ENCODE results near the gene PTBP1. TPM values are rescaled to one million over a fixed set of nuclear protein-coding genes. Genes with fewer than 3 reads are reported as not detected.

The PTBP1 gene
- total RNA-seq, 1 donor from 2014 or later, result 210 TPM

DNA sequence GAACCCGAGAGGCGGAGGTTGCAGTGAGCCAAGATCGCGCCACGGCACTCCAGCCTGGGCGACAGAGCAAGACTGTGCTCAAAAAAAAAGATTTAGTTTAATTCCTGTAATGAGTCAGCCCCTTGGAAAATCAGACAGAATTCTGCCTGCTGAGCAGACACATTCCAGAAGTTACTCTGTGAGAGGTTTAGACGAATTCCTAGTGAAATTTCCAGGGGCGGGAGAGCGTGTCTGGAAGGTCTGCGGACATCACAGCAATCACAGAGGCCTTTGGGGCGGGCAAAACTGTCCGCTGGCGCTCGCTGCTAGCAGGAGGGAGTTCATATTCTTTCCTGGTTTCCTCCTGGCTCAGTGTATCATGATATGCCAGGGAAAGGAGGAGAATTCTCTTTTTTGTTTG lies 28.8 kb upstream of the PTBP1 start:
- Histone ChIP-seq H3K27ac (no peak overlapping the region), H3K36me3 (no peaks in the 10 kb centered on the region), H3K9me3 (no peaks in the 10 kb centered on the region), H3K4me1 (peaks cover 0 to 7% of the 10 kb centered on the region in 2 donors), H3K4me3 (no peak overlapping the region), H3K27me3 (no peaks in the 10 kb centered on the region)
- intact Hi-C loops (cut with DNase I), result loop anchor here (2.0 kb wide), 1 partner anchor 152 kb away; no protein-coding TSS in a partner anchor
- TF ChIP-seq, protein P1, sequence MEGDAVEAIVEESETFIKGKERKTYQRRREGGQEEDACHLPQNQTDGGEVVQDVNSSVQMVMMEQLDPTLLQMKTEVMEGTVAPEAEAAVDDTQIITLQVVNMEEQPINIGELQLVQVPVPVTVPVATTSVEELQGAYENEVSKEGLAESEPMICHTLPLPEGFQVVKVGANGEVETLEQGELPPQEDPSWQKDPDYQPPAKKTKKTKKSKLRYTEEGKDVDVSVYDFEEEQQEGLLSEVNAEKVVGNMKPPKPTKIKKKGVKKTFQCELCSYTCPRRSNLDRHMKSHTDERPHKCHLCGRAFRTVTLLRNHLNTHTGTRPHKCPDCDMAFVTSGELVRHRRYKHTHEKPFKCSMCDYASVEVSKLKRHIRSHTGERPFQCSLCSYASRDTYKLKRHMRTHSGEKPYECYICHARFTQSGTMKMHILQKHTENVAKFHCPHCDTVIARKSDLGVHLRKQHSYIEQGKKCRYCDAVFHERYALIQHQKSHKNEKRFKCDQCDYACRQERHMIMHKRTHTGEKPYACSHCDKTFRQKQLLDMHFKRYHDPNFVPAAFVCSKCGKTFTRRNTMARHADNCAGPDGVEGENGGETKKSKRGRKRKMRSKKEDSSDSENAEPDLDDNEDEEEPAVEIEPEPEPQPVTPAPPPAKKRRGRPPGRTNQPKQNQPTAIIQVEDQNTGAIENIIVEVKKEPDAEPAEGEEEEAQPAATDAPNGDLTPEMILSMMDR (IDR thresholded peaks at IDR 0.05), result no peak
- no peak for DNase-seq (ENCODE audit: low spot score in 2 of 2)

DNA sequence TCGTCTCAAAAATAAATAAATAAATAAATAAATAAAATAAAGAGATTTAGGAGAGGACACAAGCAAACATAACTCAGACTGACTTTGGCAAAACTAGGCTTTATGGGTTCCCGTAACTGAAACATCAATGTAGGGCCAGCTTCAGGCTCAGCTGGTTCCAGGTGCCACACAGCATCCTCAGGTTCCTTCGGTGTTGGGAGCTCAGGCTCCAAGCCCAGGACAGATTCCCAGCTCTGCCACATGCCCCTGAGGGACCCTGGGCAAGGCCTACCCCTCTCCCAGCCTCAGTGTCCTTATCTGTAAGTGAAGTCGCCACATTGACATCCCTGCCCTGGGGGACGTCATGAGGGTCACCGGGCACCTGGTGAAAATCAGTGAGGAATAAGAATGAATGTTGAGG lies 27.6 kb upstream of the PTBP1 start:
- intact Hi-C loops (cut with DNase I), result loop anchor here (2.0 to 10.0 kb wide), 2 partner anchors 95 to 151 kb away; no protein-coding TSS in a partner anchor
- no peak overlapping the region for H3K4me3 ChIP-seq
- no peak for DNase-seq (ENCODE audit: low spot score in 2 of 2)
- no peaks in the 10 kb centered on the region for H3K36me3 ChIP-seq
- H3K27me3 ChIP-seq, result no peaks in the 10 kb centered on the region
- TF ChIP-seq, protein P1 (IDR thresholded peaks at IDR 0.05), result no peak
- no peaks in the 10 kb centered on the region for H3K9me3 ChIP-seq
- no peak overlapping the region for H3K27ac ChIP-seq
- H3K4me1 ChIP-seq, result peaks cover 0 to 7% of the 10 kb centered on the region in 2 donors

DNA sequence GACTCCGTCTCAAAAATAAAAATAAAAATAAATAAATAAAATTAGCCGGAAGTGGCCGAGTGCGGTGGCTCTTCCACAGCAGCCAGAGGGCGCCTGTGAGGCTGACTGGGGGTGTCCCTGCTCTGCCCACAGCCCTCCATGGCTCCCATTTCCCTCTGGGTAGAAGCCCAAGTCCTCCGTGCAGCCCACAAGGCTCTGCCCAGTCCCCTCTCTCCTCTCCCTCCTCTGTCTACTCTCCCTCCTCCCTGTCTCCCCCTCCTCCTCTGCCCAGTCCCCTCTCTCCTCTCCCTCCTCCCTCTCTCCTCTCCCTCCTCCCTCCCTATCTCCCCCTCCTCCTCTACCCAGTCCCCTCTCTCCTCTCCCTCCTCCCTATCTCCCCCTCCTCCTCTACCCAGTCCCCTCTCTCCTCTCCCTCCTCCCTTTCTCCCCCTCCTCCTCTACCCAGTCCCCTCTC lies 25.9 kb upstream of the PTBP1 start:
- Histone ChIP-seq H3K27me3 (no peaks in the 10 kb centered on the region), H3K4me3 (no peak overlapping the region), H3K4me1 (peaks cover 0 to 7% of the 10 kb centered on the region in 2 donors), H3K9me3 (no peaks in the 10 kb centered on the region), H3K36me3 (no peaks in the 10 kb centered on the region), H3K27ac (no peak overlapping the region)
- intact Hi-C loops (cut with DNase I), result loop anchor here (10.0 kb wide), 1 partner anchor 93 kb away; no protein-coding TSS in a partner anchor
- TF ChIP-seq, protein P1 (IDR thresholded peaks at IDR 0.05), result peak in 2 of 3 experiments; percentile 23 to 43
- DNase-seq (ENCODE audit: low spot score in 2 of 2), result no peak

DNA sequence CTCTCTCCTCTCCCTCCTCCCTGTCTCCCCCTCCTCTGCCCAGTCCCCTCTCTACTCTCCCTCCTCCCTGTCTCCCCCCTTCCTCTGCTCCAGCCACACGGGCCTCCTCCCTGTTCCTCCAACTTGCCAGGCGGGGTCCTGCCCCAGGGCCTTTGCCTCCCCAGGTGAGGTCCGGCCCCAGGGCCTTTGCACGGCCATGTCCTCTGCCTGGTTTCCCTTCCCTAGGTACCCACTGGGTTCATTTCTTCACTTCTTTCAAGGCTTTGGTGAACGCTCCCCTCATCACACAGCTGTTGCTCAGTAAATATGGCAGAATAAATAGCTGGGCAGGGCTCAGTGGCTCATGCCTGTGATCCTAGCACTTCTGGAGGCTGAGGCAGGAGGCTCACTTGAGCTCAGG lies 25.2 kb upstream of the PTBP1 start:
- intact Hi-C loops (cut with DNase I), result loop anchor here (10.0 kb wide), 1 partner anchor 93 kb away; no protein-coding TSS in a partner anchor
- TF ChIP-seq, protein P1 (IDR thresholded peaks at IDR 0.05), result no peak
- Histone ChIP-seq H3K27me3 (no peaks in the 10 kb centered on the region), H3K36me3 (no peaks in the 10 kb centered on the region), H3K27ac (no peak overlapping the region), H3K4me3 (no peak overlapping the region), H3K9me3 (no peaks in the 10 kb centered on the region), H3K4me1 (peaks cover 0 to 7% of the 10 kb centered on the region in 2 donors)
- no peak for DNase-seq (ENCODE audit: low spot score in 2 of 2)

DNA sequence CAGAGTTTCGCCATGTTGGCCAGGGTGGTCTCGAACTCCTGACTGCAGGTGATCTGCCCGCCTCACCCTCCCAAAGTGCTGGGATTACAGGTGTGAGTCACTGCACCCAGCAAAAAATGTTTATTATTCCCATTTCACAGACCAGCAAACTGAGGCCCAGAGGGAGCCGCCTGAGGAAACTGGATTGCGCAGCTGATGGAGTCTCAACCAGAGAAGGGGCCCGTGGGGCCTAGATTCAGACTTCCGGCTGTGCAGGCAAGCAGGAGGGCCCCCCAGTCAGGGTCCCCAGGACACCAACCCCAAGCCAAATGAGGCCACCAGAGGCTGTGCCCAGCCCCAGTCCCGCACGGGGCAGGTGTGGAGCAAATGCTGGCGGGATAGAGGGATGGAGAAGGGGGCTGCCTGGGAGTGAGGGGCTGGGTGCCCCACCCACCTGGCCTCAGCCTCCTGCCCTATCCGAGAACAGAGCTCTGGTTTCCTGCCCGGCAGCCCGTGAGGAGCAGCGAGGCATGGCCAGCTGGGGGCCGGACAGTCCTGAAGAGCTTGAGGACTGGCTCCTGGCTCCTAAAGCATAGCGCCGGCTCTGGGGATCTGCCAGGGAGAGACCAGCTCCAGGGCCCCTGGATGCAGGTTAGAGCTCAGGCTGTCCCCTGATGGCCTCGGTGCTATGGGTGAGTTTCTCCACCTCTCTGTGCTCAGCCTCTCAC lies 24.4 kb upstream of the PTBP1 start:
- Histone ChIP-seq H3K4me1 (peaks cover 0 to 7% of the 10 kb centered on the region in 2 donors), H3K4me3 (no peak overlapping the region), H3K36me3 (no peaks in the 10 kb centered on the region), H3K27ac (no peak overlapping the region), H3K9me3 (no peaks in the 10 kb centered on the region), H3K27me3 (no peaks in the 10 kb centered on the region)
- no peak for DNase-seq (ENCODE audit: low spot score in 2 of 2)
- TF ChIP-seq, protein P1 (IDR thresholded peaks at IDR 0.05), result no peak
- intact Hi-C loops (cut with DNase I), result loop anchor here (10.0 kb wide), 1 partner anchor 92 kb away; no protein-coding TSS in a partner anchor
